Endothelial cell of umbilical vein (primary cell): ENCODE results near the gene CDC20B. TPM values are rescaled to one million over a fixed set of nuclear protein-coding genes. Genes with fewer than 3 reads are reported as not detected.

Source experiments
- BruUV-seq: library from RNA; stranded (reverse); fragments of 400-500 nt; replicated peaks from 2 replicates; lab custom pipeline; 2021; lab: Mats Ljungman, UMichigan
- CTCF ChIA-PET: fragments of 300-600, 350-600 bp; sonication (Branson Sonifier 250); formaldehyde crosslinking; loops from one replicate; lab custom pipeline; 2021; ENCODE audit warnings: antibody characterized with exemption, inconsistent platforms; lab: Charles Lee
- POLR2A ChIA-PET: fragments of 300-600, 350-600 bp; sonication (Branson Sonifier 250); formaldehyde crosslinking; loops from one replicate; lab custom pipeline; 2021; ENCODE audit warnings: antibody characterized with exemption, inconsistent platforms; lab: Charles Lee
- DNase-seq: peaks from one replicate; pipeline ENCODE4 v3.0.0-alpha.2; 2011; ENCODE audit warnings: low read depth, low spot score
- FAIRE-seq: peaks from 2 replicates; lab custom pipeline; 2011; peaks lifted over from hg19 to GRCh38; lab: Jason Lieb, UNC
- H2AFZ ChIP-seq: 2 replicates; pipeline ENCODE4 v1.6.0; 2012; ENCODE audit warnings: low read depth, low read length, control low read depth, inconsistent platforms
- H3K27ac ChIP-seq: 2 replicates; pipeline ENCODE4 v1.5.1; 2011; ENCODE audit warnings: low read depth, mild to moderate bottlenecking, control low read depth, low read length, moderate library complexity; ENCODE audit not compliant: insufficient read depth
- H3K27me3 ChIP-seq, 2 experiments: 2 replicates each; pipeline versions ENCODE4 v1.6.0 to v1.6.1; 2011; ENCODE audit warnings: low read length in 2 of 2, mixed read lengths in 1 of 2; ENCODE audit not compliant: control insufficient read depth in 2 of 2, insufficient read depth in 2 of 2
- H3K36me3 ChIP-seq, 2 experiments: 2 replicates in 1 of 2; 3 replicates in 1 of 2; pipeline ENCODE4 v1.5.1; 2011; ENCODE audit warnings: low read length in 2 of 2, mild to moderate bottlenecking in 1 of 2, moderate library complexity in 1 of 2; ENCODE audit not compliant: control insufficient read depth in 2 of 2, insufficient read depth in 2 of 2; ENCODE audit errors: extremely low read depth in 1 of 2
- H3K4me1 ChIP-seq: 3 replicates; pipeline ENCODE4 v1.5.1; 2011; ENCODE audit warnings: mild to moderate bottlenecking, low read length; ENCODE audit not compliant: control insufficient read depth, insufficient read depth; ENCODE audit errors: extremely low read depth
- H3K4me2 ChIP-seq: 2 replicates; pipeline ENCODE4 v1.6.1; 2011; ENCODE audit warnings: low read length, control low read depth, mixed read lengths; ENCODE audit not compliant: insufficient read depth
- H3K4me3 ChIP-seq, 3 experiments: fragments of 200-600 bp in 1 of 3; sonication (generic), shearing (Covaris generic) in 1 of 3; replicated peaks in 1 of 3; 2 replicates each; pipeline ENCODE4 v1.5.1; 2011 to 2016; ENCODE audit warnings: control low read depth in 3 of 3, low read length in 3 of 3, mild to moderate bottlenecking in 2 of 3, inconsistent platforms in 1 of 3, low read depth in 1 of 3, moderate library complexity in 1 of 3; ENCODE audit not compliant: insufficient read depth in 1 of 3
- H3K79me2 ChIP-seq: 2 replicates; pipeline ENCODE4 v1.6.0; 2012; ENCODE audit warnings: low read length, inconsistent platforms; ENCODE audit not compliant: control insufficient read depth, insufficient read depth
- H3K9ac ChIP-seq: replicated peaks from 2 replicates; pipeline ENCODE3; 2011; ENCODE audit warnings: low read length, control low read depth; ENCODE audit not compliant: insufficient read depth; ENCODE audit errors: extremely low read depth
- H3K9me1 ChIP-seq: replicated peaks from 3 replicates; pipeline ENCODE4 v1.6.0; 2011; ENCODE audit warnings: mild to moderate bottlenecking, low read length; ENCODE audit not compliant: control insufficient read depth, insufficient read depth; ENCODE audit errors: extremely low read depth
- H3K9me3 ChIP-seq: replicated peaks from 2 replicates; pipeline ENCODE4 v1.5.1; 2012; ENCODE audit warnings: low read length, inconsistent platforms; ENCODE audit not compliant: control insufficient read depth, insufficient read depth
- H4K20me1 ChIP-seq: replicated peaks from 2 replicates; pipeline ENCODE3; 2011; ENCODE audit warnings: mild to moderate bottlenecking, low read length; ENCODE audit not compliant: control insufficient read depth, insufficient read depth; ENCODE audit errors: extremely low read depth
- CTCF ChIP-seq, 2 donors: IDR thresholded peaks; 1 replicate in 1 of 2; 2 replicates in 1 of 2; pipeline ENCODE4 v1.5.1; 2011; ENCODE audit warnings: low read length in 2 of 2, mild to moderate bottlenecking in 2 of 2, moderate library complexity in 2 of 2, control low read depth in 1 of 2, inconsistent platforms in 1 of 2, low read depth in 1 of 2; ENCODE audit not compliant: insufficient read depth in 1 of 2; ENCODE audit errors: extremely low read depth in 1 of 2
- EZH2 ChIP-seq: IDR thresholded peaks from 2 replicates; pipeline ENCODE4 v1.6.1; 2012; ENCODE audit warnings: borderline replicate concordance, low read depth, mild to moderate bottlenecking, moderate library complexity, low read length, inconsistent platforms; ENCODE audit not compliant: severe bottlenecking
- JUN ChIP-seq: IDR thresholded peaks from 2 replicates; pipeline ENCODE4 v1.6.1; 2011; ENCODE audit warnings: borderline replicate concordance, low read depth; ENCODE audit not compliant: insufficient read length, insufficient read depth
- MAX ChIP-seq: IDR thresholded peaks from 2 replicates; pipeline ENCODE4 v1.6.1; 2011; ENCODE audit not compliant: insufficient read depth, insufficient read length
- POLR2AphosphoS5 ChIP-seq: IDR thresholded peaks from 2 replicates; pipeline ENCODE4 v1.6.1; 2012; ENCODE audit warnings: low read depth, mild to moderate bottlenecking, control low read depth, low read length, moderate library complexity; ENCODE audit not compliant: insufficient read depth
- dilution Hi-C: fragments of 300-500 bp; cut with MboI; formaldehyde crosslinking; loops from one replicate; pipeline ENCODE4 v1.15.0; 2019; ENCODE audit warnings: low sequenced_read_pairs; ENCODE audit not compliant: extremely low pct_ligation_motif_present
- intact Hi-C: fragments of 100-400 bp; cut with micrococcal nuclease; formaldehyde crosslinking; loops from one replicate; pipeline ENCODE4 v1.10.0; 2022
- polyA plus RNA-seq, 4 experiments: library from polyadenylated mRNA; depleted of rRNA in 3 of 4; stranded (reverse) in 3 of 4; unstranded in 1 of 4; fragments of >200 nt; gene quantifications; 2 replicates each; pipeline versions ENCODE4 v1.2.1 to v1.2.3, GENCODE V29; 2011 to 2012; ENCODE audit warnings: missing spikeins in 1 of 4
- total RNA-seq: library from RNA; stranded (reverse); gene quantifications from 2 replicates; pipeline ENCODE4 v1.2.3, GENCODE V29; 2021

The CDC20B gene
- total and polyA plus RNA-seq, 2 donors (not counting 3 experiments of a cell fraction or from before 2014, with no cell fraction given) = 0.22 TPM

DNA sequence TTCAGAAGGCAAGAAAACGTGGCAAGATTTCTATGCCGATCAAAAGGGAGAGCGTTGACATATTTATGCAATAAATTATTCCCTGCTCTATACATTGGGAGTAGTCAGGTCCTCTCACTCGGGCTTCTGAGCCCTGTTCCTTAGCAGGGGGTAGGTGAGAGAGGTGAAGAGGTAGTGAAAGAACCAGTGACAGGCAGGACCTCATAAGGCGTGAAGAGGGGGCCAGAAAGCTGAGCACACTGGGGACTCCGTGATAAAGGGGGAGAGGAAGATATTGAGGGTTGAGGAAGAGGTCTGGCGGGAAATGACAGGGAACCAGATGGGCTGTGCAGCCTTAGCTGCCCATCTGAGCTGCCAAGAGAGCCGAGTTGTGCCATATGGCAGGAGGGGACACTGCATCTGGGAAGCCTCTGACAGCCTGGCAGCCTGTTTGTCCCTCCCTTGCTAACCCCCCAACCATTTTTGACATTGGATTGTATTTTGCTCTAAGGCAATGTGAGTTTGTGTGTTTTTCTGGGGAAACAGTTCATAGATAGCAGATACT lies 782 bp upstream of the CDC20B start:
- ChIA-PET CTCF (interaction anchor here (0.6 to 1.6 kb wide), 8 partner anchors 14 to 518 kb away, joined by 3 to 10 read pairs (median 3); partner anchors contain the start of genes CCNO, DHX29 and GPX8), POLR2A (no interaction called here)
- BruUV-seq = no TSS peak

GRCh38 chr5:55172051-55172899 lies 702 bp downstream of the CDC20B start:
- peak overlapping the region; percentile 27 for H2AFZ ChIP-seq
- peaks cover 21% of the 10 kb centered on the region for H3K4me1 ChIP-seq
- no peaks in the 10 kb centered on the region for H3K36me3 ChIP-seq
- H3K9me1 ChIP-seq = no peaks in the 10 kb centered on the region
- H3K27me3 ChIP-seq = peaks cover 31 to 39% of the 10 kb centered on the region in 2 experiments
- H3K79me2 ChIP-seq = no peaks in the 10 kb centered on the region
- ChIA-PET POLR2A (no interaction called here), CTCF (interaction anchor here (0.6 to 1.8 kb wide), 21 partner anchors 10 to 766 kb away, joined by 3 to 12 read pairs (median 3); partner anchors contain the start of genes DHX29 and GPX8)
- no peak overlapping the region for H3K27ac ChIP-seq
- intact Hi-C loops (loop anchor here (2.0 to 5.0 kb wide), 4 partner anchors 61 to 750 kb away; partner anchors contain the start of genes CCNO, DHX29 and MTREX), dilution Hi-C loops (no loop called here)
- peak; percentile 79 for DNase-seq
- no TSS peak for BruUV-seq
- H4K20me1 ChIP-seq = no peaks in the 10 kb centered on the region
- TF ChIP-seq CTCF (IDR thresholded peaks at IDR 0.05; ENCODE audit: extremely low read depth in 1 of 2, insufficient read depth in 1 of 2, low read depth in 1 of 2, low read length in 2 of 2) (peak; percentile 60 to 70), POLR2AphosphoS5 (no peak), JUN (no peak)
- no peak overlapping the region for H3K9ac ChIP-seq
- FAIRE-seq = peak; percentile 74
- H3K4me2 ChIP-seq = peak overlapping the region; percentile 85
- peak overlapping the region in 2 of 3 experiments; percentile 28 to 46 for H3K4me3 ChIP-seq
- no peaks in the 10 kb centered on the region for H3K9me3 ChIP-seq

More for the DNA sequence above, 782 bp upstream of the CDC20B start:
- Histone ChIP-seq H3K4me2 (peak overlapping the region; percentile 87), H3K4me3 (peak overlapping the region; percentile 14 to 64 (median 45)), H3K27ac (no peak overlapping the region), H4K20me1 (no peaks in the 10 kb centered on the region), H3K9ac (no peak overlapping the region), H3K4me1 (peaks cover 21% of the 10 kb centered on the region), H3K27me3 (peaks cover 40 to 52% of the 10 kb centered on the region in 2 experiments), H3K79me2 (no peaks in the 10 kb centered on the region), H3K9me3 (no peaks in the 10 kb centered on the region), H3K36me3 (no peaks in the 10 kb centered on the region), H2AFZ (peak overlapping the region; percentile 75), H3K9me1 (no peaks in the 10 kb centered on the region)
- FAIRE-seq (no peak), DNase-seq (no peak)
- TF ChIP-seq MAX (no peak), EZH2 (peak; percentile 43)
- dilution Hi-C loops (no loop called here), intact Hi-C loops (loop anchor here (1.0 to 5.0 kb wide), 5 partner anchors 59 to 749 kb away; partner anchors contain the start of genes CCNO, DHX29 and MTREX)
